ENCODE measurements around the gene GFRA1. TPM values are rescaled to one million over a fixed set of nuclear protein-coding genes. Genes with fewer than 3 reads are reported as not detected.

GFRA1 gene
- total and polyA plus RNA-seq, 2 donors (not counting 1 experiment from before 2014, with no cell fraction given): 6.3 to 29.6 TPM

- H2AFZ ChIP-seq (ENCODE audit: low read length): no peak overlapping the region
- DNase-seq (ENCODE audit: low read depth in 2 of 2): no peak
- no peaks in the 10 kb centered on the region for H3K4me1 ChIP-seq (ENCODE audit: control insufficient read depth, extremely low read depth, insufficient read depth, low read length)
- H3K27me3 ChIP-seq (ENCODE audit: control insufficient read depth, insufficient read depth, low read length): no peaks in the 10 kb centered on the region
- no peaks in the 10 kb centered on the region for H4K20me1 ChIP-seq (ENCODE audit: control insufficient read depth, extremely low read depth, insufficient read depth, low read length)
- H3K9me3 ChIP-seq (ENCODE audit: control insufficient read depth, insufficient read depth, low read depth, low read length): no peaks in the 10 kb centered on the region
- TF ChIP-seq EZH2 (IDR thresholded peaks at IDR 0.05; ENCODE audit: low read length, missing control alignments): no peak
- TF ChIP-seq, protein P1, sequence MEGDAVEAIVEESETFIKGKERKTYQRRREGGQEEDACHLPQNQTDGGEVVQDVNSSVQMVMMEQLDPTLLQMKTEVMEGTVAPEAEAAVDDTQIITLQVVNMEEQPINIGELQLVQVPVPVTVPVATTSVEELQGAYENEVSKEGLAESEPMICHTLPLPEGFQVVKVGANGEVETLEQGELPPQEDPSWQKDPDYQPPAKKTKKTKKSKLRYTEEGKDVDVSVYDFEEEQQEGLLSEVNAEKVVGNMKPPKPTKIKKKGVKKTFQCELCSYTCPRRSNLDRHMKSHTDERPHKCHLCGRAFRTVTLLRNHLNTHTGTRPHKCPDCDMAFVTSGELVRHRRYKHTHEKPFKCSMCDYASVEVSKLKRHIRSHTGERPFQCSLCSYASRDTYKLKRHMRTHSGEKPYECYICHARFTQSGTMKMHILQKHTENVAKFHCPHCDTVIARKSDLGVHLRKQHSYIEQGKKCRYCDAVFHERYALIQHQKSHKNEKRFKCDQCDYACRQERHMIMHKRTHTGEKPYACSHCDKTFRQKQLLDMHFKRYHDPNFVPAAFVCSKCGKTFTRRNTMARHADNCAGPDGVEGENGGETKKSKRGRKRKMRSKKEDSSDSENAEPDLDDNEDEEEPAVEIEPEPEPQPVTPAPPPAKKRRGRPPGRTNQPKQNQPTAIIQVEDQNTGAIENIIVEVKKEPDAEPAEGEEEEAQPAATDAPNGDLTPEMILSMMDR (conservative IDR thresholded peaks at IDR 0.05 in 1 of 2, IDR thresholded peaks at IDR 0.05 in 1 of 2; ENCODE audit: low read depth in 1 of 2, low read length in 2 of 2): no peak
- no peak overlapping the region for H3K4me3 ChIP-seq (replicated peaks in 1 of 4; ENCODE audit: control extremely low read depth in 1 of 4, insufficient read depth in 1 of 4, low read depth in 3 of 4, low read length in 4 of 4)
- H3K36me3 ChIP-seq (ENCODE audit: control insufficient read depth, insufficient read depth, low read length): no peaks in the 10 kb centered on the region
- H3K4me2 ChIP-seq (ENCODE audit: extremely low read depth, insufficient read depth, low read length): no peak overlapping the region
- no peak overlapping the region for H3K9ac ChIP-seq (ENCODE audit: insufficient read depth, low read length)
- no peaks in the 10 kb centered on the region for H3K79me2 ChIP-seq (ENCODE audit: control insufficient read depth, insufficient read depth, low read length)
- H3K27ac ChIP-seq (ENCODE audit: insufficient read depth, low read length): no peak overlapping the region
Measured at GRCh38 chr10:116306847-116307246, 33.8 kb upstream of the GFRA1 start.

- H3K4me3 ChIP-seq (replicated peaks in 1 of 4; ENCODE audit: control extremely low read depth in 1 of 4, insufficient read depth in 1 of 4, low read depth in 3 of 4, low read length in 4 of 4): no peak overlapping the region
- no peak overlapping the region for H3K9ac ChIP-seq (ENCODE audit: insufficient read depth, low read length)
- H3K27me3 ChIP-seq (ENCODE audit: control insufficient read depth, insufficient read depth, low read length): no peaks in the 10 kb centered on the region
- no peak for TF ChIP-seq EZH2 (IDR thresholded peaks at IDR 0.05; ENCODE audit: low read length, missing control alignments)
- TF ChIP-seq, protein P1 (conservative IDR thresholded peaks at IDR 0.05 in 1 of 2, IDR thresholded peaks at IDR 0.05 in 1 of 2; ENCODE audit: low read depth in 1 of 2, low read length in 2 of 2): no peak
- H4K20me1 ChIP-seq (ENCODE audit: control insufficient read depth, extremely low read depth, insufficient read depth, low read length): no peaks in the 10 kb centered on the region
- DNase-seq (ENCODE audit: low read depth in 2 of 2): no peak
- no peaks in the 10 kb centered on the region for H3K9me3 ChIP-seq (ENCODE audit: control insufficient read depth, insufficient read depth, low read depth, low read length)
- no peak overlapping the region for H3K4me2 ChIP-seq (ENCODE audit: extremely low read depth, insufficient read depth, low read length)
- no peaks in the 10 kb centered on the region for H3K79me2 ChIP-seq (ENCODE audit: control insufficient read depth, insufficient read depth, low read length)
- H3K27ac ChIP-seq (ENCODE audit: insufficient read depth, low read length): no peak overlapping the region
- no peaks in the 10 kb centered on the region for H3K36me3 ChIP-seq (ENCODE audit: control insufficient read depth, insufficient read depth, low read length)
- H3K4me1 ChIP-seq (ENCODE audit: control insufficient read depth, extremely low read depth, insufficient read depth, low read length): no peaks in the 10 kb centered on the region
- H2AFZ ChIP-seq (ENCODE audit: low read length): no peak overlapping the region
Measured at GRCh38 chr10:116304923-116305322, 31.9 kb upstream of the GFRA1 start.

DNA sequence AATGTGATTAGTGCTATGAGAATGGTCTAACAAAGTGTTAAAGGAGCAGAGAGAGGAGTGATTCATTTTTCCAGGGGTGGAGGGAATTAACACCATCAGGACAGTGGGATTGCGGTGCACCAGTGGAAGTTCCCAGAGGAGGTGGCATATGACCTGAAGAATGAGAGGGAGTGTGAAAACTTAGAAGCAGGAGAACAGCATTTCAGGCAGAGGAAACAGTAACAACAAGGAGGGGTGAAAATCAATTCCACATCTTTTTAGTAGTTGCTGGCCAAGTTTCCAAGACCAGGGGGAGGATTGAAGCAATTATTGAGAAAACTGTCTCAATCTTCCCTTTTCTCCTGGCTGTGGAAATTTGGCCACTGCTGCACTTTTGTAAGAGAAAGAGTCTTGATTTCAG lies 27.5 kb upstream of the GFRA1 start:
- Histone ChIP-seq H3K4me2 (ENCODE audit: extremely low read depth, insufficient read depth, low read length) (no peak overlapping the region), H3K4me3 (replicated peaks in 1 of 4; ENCODE audit: control extremely low read depth in 1 of 4, insufficient read depth in 1 of 4, low read depth in 3 of 4, low read length in 4 of 4) (no peak overlapping the region), H3K4me1 (ENCODE audit: control insufficient read depth, extremely low read depth, insufficient read depth, low read length) (no peaks in the 10 kb centered on the region), H3K27ac (ENCODE audit: insufficient read depth, low read length) (no peak overlapping the region), H3K79me2 (ENCODE audit: control insufficient read depth, insufficient read depth, low read length) (no peaks in the 10 kb centered on the region), H4K20me1 (ENCODE audit: control insufficient read depth, extremely low read depth, insufficient read depth, low read length) (no peaks in the 10 kb centered on the region), H3K9me3 (ENCODE audit: control insufficient read depth, insufficient read depth, low read depth, low read length) (no peaks in the 10 kb centered on the region), H3K36me3 (ENCODE audit: control insufficient read depth, insufficient read depth, low read length) (no peaks in the 10 kb centered on the region), H3K27me3 (ENCODE audit: control insufficient read depth, insufficient read depth, low read length) (no peaks in the 10 kb centered on the region), H3K9ac (ENCODE audit: insufficient read depth, low read length) (no peak overlapping the region), H2AFZ (ENCODE audit: low read length) (no peak overlapping the region)
- TF ChIP-seq, protein P1 (conservative IDR thresholded peaks at IDR 0.05 in 1 of 2, IDR thresholded peaks at IDR 0.05 in 1 of 2; ENCODE audit: low read depth in 1 of 2, low read length in 2 of 2): no peak
- TF ChIP-seq EZH2 (IDR thresholded peaks at IDR 0.05; ENCODE audit: low read length, missing control alignments): no peak
- DNase-seq (ENCODE audit: low read depth in 2 of 2): no peak
